Kidney epithelial cell (primary cell): ENCODE results near the gene SOST. TPM values are rescaled to one million over a fixed set of nuclear protein-coding genes. Genes with fewer than 3 reads are reported as not detected.
A peak's percentile ranks its signal among the peaks of the same experiment; 100 is the strongest.

ENCODE experiments used
- DNase-seq: peaks from one replicate; pipeline ENCODE4 v3.0.0-alpha.2; 2010; ENCODE audit warnings: low read depth
- H3K27me3 ChIP-seq: 2 replicates; pipeline ENCODE4 v1.6.0; 2011; ENCODE audit warnings: low read length; ENCODE audit not compliant: control insufficient read depth, insufficient read depth
- H3K36me3 ChIP-seq: 2 replicates; pipeline ENCODE4 v1.5.1; 2011; ENCODE audit warnings: low read length; ENCODE audit not compliant: control insufficient read depth, insufficient read depth
- H3K4me3 ChIP-seq: 2 replicates; pipeline ENCODE4 v1.5.1; 2011; ENCODE audit warnings: low read depth, mild to moderate bottlenecking, control low read depth, low read length
- total RNA-seq: library from RNA; depleted of rRNA; stranded (reverse); fragments of >200 nt; gene quantifications from 2 replicates; pipeline ENCODE4 v1.2.3, GENCODE V29; 2015
- TF ChIP-seq, protein P1 (sequence below): IDR thresholded peaks from 2 replicates; pipeline ENCODE4 v1.5.1; 2011; ENCODE audit warnings: mild to moderate bottlenecking, moderate library complexity, low read length, control low read depth, inconsistent platforms; ENCODE audit not compliant: insufficient read depth, poor library complexity, severe bottlenecking

The SOST gene
- total RNA-seq, 1 donor from 2014 or later, result not detected

DNA sequence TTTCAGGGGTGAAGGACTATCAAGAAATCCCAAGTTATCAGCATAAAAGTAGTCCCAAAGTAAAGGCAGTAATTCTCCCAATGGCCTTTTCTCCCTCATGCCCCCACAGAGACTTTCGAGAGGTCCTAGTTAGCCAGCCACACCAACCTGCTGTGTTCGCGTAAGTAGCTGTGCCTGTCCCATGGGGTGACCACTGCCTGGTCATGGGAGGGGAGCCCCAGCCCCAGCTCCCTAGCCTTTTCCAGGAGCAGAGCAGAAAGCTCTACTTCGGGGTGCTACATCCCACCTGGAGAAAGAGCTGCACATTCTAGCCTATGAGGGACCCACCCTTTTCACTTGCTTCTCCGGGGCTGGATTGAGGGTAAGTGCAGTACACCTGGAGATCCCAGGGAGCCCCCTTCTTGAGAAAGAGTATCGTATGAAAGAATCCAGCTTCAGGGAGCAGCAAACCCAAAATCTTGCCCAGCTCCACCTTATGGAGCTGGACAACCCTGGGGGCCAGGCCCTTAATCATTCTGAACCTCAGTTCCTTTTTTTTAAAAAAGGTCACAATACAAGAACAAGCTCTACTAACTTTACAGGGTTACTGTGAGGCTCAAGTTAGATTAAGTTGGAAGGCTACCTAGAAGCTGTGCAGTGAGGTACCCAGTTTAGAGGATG lies 8.6 kb upstream of the SOST start:
- H3K4me3 ChIP-seq, result no peak overlapping the region
- H3K27me3 ChIP-seq, result no peaks in the 10 kb centered on the region
- no peak for DNase-seq
- H3K36me3 ChIP-seq, result peaks cover 2% of the 10 kb centered on the region
- TF ChIP-seq, protein P1, sequence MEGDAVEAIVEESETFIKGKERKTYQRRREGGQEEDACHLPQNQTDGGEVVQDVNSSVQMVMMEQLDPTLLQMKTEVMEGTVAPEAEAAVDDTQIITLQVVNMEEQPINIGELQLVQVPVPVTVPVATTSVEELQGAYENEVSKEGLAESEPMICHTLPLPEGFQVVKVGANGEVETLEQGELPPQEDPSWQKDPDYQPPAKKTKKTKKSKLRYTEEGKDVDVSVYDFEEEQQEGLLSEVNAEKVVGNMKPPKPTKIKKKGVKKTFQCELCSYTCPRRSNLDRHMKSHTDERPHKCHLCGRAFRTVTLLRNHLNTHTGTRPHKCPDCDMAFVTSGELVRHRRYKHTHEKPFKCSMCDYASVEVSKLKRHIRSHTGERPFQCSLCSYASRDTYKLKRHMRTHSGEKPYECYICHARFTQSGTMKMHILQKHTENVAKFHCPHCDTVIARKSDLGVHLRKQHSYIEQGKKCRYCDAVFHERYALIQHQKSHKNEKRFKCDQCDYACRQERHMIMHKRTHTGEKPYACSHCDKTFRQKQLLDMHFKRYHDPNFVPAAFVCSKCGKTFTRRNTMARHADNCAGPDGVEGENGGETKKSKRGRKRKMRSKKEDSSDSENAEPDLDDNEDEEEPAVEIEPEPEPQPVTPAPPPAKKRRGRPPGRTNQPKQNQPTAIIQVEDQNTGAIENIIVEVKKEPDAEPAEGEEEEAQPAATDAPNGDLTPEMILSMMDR, result no peak

DNA sequence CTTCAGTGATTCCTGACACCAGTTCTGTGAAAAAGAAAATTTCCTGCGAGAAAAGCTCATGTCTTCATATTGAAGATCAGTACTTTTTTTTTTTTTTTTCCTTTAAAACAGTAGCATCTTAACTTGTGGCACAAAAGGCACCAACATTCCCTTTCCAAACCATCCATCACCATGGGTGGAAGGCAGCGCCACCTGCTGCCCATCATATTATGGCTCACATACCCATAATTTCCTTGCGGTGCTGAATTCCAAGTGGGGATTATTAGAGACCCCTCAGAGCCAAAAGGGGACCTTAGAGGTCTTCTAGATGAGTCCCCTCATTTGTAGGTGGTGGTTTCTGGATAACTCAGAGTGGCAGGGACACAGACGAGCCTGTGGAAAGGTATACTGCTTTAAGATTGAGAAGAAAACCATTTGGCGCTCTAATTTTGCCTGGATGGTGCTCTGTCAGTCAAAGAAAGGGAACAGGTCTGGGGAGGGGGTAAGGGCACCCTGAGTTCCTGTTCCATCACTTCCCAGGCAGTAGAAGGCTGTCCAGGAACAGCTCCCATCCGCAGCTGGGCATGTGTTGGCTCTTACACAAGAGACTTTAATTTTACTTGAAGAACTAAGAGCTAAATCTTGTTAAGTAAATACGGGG lies 7.9 kb upstream of the SOST start:
- DNase-seq, result no peak
- H3K27me3 ChIP-seq, result no peaks in the 10 kb centered on the region

DNA sequence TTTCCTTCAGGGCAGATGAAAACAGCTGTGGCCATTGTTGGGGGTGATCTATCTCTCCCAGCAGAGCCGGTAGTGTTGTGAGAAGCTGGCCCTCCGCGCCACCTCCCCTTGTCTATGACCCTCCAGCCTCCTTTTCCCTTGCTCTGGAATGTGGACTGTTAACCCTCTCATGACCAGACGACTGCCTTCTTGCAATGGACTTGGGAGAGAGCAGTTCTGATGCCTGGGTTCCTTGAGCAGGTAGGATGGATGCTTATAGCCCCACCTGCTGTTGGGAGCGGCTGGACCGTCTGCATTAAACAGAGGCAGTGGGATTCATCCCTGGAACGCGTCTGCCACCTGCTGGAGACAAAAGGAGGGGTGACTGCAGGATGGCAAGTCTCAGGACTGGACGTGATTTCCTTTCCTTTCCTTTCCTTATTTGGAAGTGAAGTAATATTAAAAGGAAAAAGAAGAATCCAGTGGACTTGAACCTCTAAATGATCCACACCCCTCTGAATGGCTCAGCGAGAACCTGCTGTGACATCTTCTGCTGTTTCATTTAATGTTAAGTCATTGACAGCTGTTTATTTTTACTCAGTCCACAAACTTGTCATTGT lies 1.8 kb upstream of the SOST start:
- peak; percentile 71 for DNase-seq
- Histone ChIP-seq H3K36me3 (no peaks in the 10 kb centered on the region), H3K27me3 (peaks cover 11% of the 10 kb centered on the region), H3K4me3 (no peak overlapping the region)
- TF ChIP-seq, protein P1, result peak; percentile 100

More for the DNA sequence above, 7.9 kb upstream of the SOST start:
- TF ChIP-seq, protein P1, result peak; percentile 86
- H3K36me3 ChIP-seq, result peaks cover 2% of the 10 kb centered on the region
- no peak overlapping the region for H3K4me3 ChIP-seq

DNA sequence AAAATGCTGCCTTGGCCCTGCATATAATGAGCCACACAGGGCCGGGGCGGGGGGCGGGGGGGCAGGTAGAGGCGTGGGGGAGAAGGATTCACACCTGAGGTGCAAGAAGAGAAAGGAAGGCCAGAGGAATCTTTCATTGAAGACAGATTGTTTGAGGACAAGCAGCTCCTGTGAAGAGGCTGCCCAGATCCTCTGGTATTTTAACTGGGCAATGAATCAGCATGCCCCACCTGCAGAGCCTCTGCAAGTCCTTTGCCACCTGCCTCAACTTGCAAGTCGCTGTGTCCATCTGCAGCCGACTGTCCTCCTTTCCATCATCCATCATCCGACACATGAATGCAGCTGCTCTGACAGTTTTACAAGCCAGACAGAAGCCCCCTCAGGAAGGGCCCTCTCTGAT lies 1.2 kb upstream of the SOST start:
- Histone ChIP-seq H3K27me3 (peaks cover 12% of the 10 kb centered on the region), H3K4me3 (no peak overlapping the region)

DNA sequence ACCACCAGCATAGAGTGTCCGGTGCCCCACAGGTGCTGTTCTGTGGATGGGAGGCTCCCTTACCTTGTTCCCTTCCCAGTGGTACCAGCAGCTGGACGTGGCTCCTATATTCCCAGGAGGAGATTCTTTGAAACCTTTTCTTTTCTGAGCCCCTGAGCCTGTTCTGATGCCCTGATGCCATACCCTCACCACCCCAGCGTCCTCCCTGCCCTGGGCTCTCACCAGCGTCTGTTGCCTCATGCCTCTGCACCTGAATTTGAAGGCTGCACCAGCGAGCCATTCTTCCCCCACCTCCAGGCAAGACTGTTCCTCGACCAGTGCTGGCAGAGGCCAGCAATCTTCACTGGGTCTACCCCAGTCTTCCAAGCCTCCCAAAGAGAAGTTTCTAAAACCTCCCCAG lies 505 bp downstream of the SOST start:
- H3K4me3 ChIP-seq, result no peak overlapping the region

More for the DNA sequence above, 1.2 kb upstream of the SOST start:
- no peaks in the 10 kb centered on the region for H3K36me3 ChIP-seq
- TF ChIP-seq, protein P1, result no peak
- no peak for DNase-seq

More for the DNA sequence above, 505 bp downstream of the SOST start:
- TF ChIP-seq, protein P1, result no peak
- Histone ChIP-seq H3K27me3 (peaks cover 12% of the 10 kb centered on the region), H3K36me3 (no peaks in the 10 kb centered on the region)
- no peak for DNase-seq
